Stimulated activated CD8-positive, alpha-beta memory T cell treated with anti-CD3 and anti-CD28 coated beads, Interleukin-4, amount 100 ng/mL, for 4 hours (primary cell): ENCODE data around the gene KLF14.
"Not testable (repeated sequence)": the region's sequence is repeated elsewhere in the genome, so short reads cannot be mapped to it uniquely, and the experiment has no call there.

Source experiments
- DNase-seq, 2 donors: peaks; one replicate each; pipeline ENCODE4 v3.0.0-alpha.2; 2020; ENCODE audit warnings: low read depth in 2 of 2, low spot score in 1 of 2

KLF14 gene

GRCh38 chr7:130719541-130719940, 14.5 kb downstream of the KLF14 start:
- DNase-seq: no peak

- DNase-seq: no peak
Observed at GRCh38 chr7:130712416-130712815, 21.6 kb downstream of the KLF14 start.

GRCh38 chr7:130708766-130709165, 25.2 kb downstream of the KLF14 start:
- no peak for DNase-seq

GRCh38 chr7:130708001-130708400, 26.0 kb downstream of the KLF14 start:
- no peak for DNase-seq

GRCh38 chr7:130703851-130704250, 30.2 kb downstream of the KLF14 start:
- DNase-seq: no peak

- DNase-seq: no peak
Observed at GRCh38 chr7:130701650-130702049, 32.4 kb downstream of the KLF14 start.

GRCh38 chr7:130700760-130701159, 33.2 kb downstream of the KLF14 start:
- DNase-seq: no peak

- no peak for DNase-seq
Observed at GRCh38 chr7:130699686-130700085, 34.3 kb downstream of the KLF14 start.

GRCh38 chr7:130697820-130698219, 36.2 kb downstream of the KLF14 start:
- DNase-seq: no peak

GRCh38 chr7:130695840-130696239, 38.2 kb downstream of the KLF14 start:
- no peak for DNase-seq

- not testable (repeated sequence) for DNase-seq
Observed at GRCh38 chr7:130692396-130692795, 41.6 kb downstream of the KLF14 start.

GRCh38 chr7:130689683-130690082, 44.3 kb downstream of the KLF14 start:
- no peak for DNase-seq

GRCh38 chr7:130683026-130683425, 51.0 kb downstream of the KLF14 start:
- DNase-seq: no peak
